Suprapubic skin (tissue), 4 donors: ENCODE data around the gene SULF2. TPM values are rescaled to one million over a fixed set of nuclear protein-coding genes. Genes with fewer than 3 reads are reported as not detected.

Experiments
- DNase-seq, 2 donors: peaks; one replicate each; pipeline ENCODE4 v3.0.0-alpha.2; 2019; ENCODE audit warnings: low spot score in 2 of 2
- H3K27ac ChIP-seq: fragments of 200-600 bp; sonication (generic); one replicate; pipeline ENCODE4 v1.5.1; 2019
- H3K27me3 ChIP-seq: fragments of 200-600 bp; sonication (generic); one replicate; pipeline ENCODE4 v1.5.1; 2019
- H3K36me3 ChIP-seq: fragments of 200-600 bp; sonication (generic); one replicate; pipeline ENCODE4 v1.5.1; 2019
- H3K4me1 ChIP-seq: fragments of 200-600 bp; sonication (generic); one replicate; pipeline ENCODE4 v1.5.1; 2019
- H3K4me3 ChIP-seq: fragments of 200-600 bp; sonication (generic); one replicate; pipeline ENCODE4 v1.5.1; 2019; ENCODE audit warnings: mild to moderate bottlenecking
- H3K9me3 ChIP-seq: fragments of 200-600 bp; sonication (generic); one replicate; pipeline ENCODE4 v1.5.1; 2019
- EP300 ChIP-seq: sonication (generic); formaldehyde crosslinking; IDR thresholded peaks from one replicate; pipeline ENCODE4 v1.6.1; 2017; ENCODE audit warnings: antibody characterized with exemption
- POLR2A ChIP-seq, 2 donors: fragments of 450-650 bp; IDR thresholded peaks; one replicate each; pipeline ENCODE4 v1.6.1; 2017; ENCODE audit warnings: antibody characterized with exemption in 2 of 2, mild to moderate bottlenecking in 2 of 2, moderate library complexity in 2 of 2
- POLR2AphosphoS5 ChIP-seq, 3 donors: sonication (generic); formaldehyde crosslinking; IDR thresholded peaks; one replicate each; pipeline ENCODE4 v1.6.1; 2017; ENCODE audit warnings: antibody characterized with exemption in 3 of 3
- WGBS: methylation state at CpG from one replicate; pipeline ENCODE4 v1.1.5; 2018; 5-methylcytosine and 5-hydroxymethylcytosine counted together
- total RNA-seq, 4 donors: library from RNA; depleted of rRNA; stranded (reverse); fragments of >200 nt; gene quantifications; one replicate each; pipeline ENCODE4 v1.1.0, GENCODE V29; 2016
- TF ChIP-seq, protein P1 (sequence below), 2 donors: fragments of 200-600 bp in 1 of 2; fragments of 450-650 bp in 1 of 2; sonication (generic) in 1 of 2; IDR thresholded peaks; one replicate each; pipeline ENCODE4 v1.5.1; 2016 to 2019; ENCODE audit warnings: antibody characterized with exemption in 2 of 2, mild to moderate bottlenecking in 1 of 2, moderate library complexity in 1 of 2

Gene SULF2
- total RNA-seq, 4 donors from 2014 or later, result 28.4 to 95.4 (median 57.5) TPM

DNA sequence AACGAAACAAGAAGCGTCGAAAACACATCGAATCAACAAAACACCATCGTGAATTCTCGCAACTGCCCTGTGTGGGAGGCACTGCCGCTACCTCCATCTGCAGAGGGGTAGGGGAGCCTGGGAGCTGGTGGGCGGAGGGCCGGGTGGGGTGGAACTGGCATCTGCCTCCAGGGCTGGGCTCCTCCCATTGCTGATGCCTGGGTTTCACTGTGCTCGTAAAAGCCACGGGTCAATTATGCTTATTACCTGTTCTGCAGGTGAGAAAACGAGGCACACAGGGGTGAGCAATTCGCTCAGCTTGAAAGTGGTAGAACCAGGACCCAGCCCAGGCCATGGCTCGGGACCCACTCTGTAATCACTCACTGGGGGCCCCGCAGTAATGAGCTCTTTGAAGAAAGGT is 16.5 kb upstream of the SULF2 start:
- no peaks in the 10 kb centered on the region for H3K36me3 ChIP-seq
- 69% methylated on average over 8 of the region's 15 CpGs for WGBS
- no peak for TF ChIP-seq EP300
- TF ChIP-seq, protein P1, sequence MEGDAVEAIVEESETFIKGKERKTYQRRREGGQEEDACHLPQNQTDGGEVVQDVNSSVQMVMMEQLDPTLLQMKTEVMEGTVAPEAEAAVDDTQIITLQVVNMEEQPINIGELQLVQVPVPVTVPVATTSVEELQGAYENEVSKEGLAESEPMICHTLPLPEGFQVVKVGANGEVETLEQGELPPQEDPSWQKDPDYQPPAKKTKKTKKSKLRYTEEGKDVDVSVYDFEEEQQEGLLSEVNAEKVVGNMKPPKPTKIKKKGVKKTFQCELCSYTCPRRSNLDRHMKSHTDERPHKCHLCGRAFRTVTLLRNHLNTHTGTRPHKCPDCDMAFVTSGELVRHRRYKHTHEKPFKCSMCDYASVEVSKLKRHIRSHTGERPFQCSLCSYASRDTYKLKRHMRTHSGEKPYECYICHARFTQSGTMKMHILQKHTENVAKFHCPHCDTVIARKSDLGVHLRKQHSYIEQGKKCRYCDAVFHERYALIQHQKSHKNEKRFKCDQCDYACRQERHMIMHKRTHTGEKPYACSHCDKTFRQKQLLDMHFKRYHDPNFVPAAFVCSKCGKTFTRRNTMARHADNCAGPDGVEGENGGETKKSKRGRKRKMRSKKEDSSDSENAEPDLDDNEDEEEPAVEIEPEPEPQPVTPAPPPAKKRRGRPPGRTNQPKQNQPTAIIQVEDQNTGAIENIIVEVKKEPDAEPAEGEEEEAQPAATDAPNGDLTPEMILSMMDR (IDR thresholded peaks at IDR 0.05), result no peak
- no peak for TF ChIP-seq POLR2AphosphoS5 (IDR thresholded peaks at IDR 0.05)
- no peak for TF ChIP-seq POLR2A (IDR thresholded peaks at IDR 0.05)
- peak overlapping the region; percentile 18 for H3K4me3 ChIP-seq
- H3K27ac ChIP-seq, result peak overlapping the region; percentile 18
- H3K4me1 ChIP-seq, result peaks cover 40% of the 10 kb centered on the region
- DNase-seq, result no peak
- no peaks in the 10 kb centered on the region for H3K9me3 ChIP-seq
- H3K27me3 ChIP-seq, result peaks cover 3% of the 10 kb centered on the region

DNA sequence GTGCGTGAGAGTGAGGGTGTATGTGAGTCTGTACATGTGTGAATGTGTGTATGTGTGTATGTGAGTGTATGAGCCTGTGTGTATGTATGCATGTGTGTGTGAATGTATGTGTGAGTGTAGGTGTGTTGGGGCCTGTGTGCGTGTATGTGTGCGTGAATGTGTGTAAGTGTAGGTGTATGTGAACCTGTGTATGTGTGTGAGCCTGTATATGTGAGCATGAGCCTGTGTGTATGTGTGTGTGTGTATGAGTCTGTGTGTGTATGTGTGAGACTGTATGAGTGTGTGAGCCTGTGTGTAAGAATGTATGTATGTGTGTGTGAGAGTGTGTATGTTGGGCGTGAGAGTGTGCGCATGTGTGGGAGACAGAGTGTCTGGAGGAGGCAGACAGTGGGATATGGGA is 15.8 kb upstream of the SULF2 start:
- H3K27ac ChIP-seq, result no peak overlapping the region
- DNase-seq, result no peak

DNA sequence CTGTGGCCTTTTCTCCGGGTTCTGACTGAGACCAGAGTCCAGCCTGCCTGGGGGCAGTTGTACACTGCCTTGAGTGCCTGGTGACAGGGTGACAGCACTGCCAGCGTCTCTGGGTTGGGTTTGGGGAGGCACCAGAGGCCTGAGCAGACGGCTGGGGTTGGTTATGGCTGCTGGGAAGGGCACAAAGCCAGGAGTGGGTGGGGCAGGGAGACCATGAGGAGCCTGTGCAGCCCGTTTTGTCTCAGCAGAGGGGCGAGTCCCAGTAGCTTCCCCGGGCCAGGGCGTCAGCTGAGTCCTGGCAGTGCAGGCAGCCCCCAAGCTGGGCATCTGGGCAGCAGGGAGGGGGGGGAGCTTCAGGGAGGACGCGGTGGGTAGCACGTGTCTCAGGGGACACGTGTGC is 15.3 kb upstream of the SULF2 start:
- WGBS, result 41% methylated on average over 7 of the region's 11 CpGs
- H3K27ac ChIP-seq, result no peak overlapping the region
- TF ChIP-seq POLR2A (IDR thresholded peaks at IDR 0.05), result no peak
- TF ChIP-seq, protein P1 (IDR thresholded peaks at IDR 0.05), result no peak
- peaks cover 40% of the 10 kb centered on the region for H3K4me1 ChIP-seq
- H3K4me3 ChIP-seq, result no peak overlapping the region
- no peaks in the 10 kb centered on the region for H3K36me3 ChIP-seq
- no peak for DNase-seq
- H3K9me3 ChIP-seq, result no peaks in the 10 kb centered on the region
- H3K27me3 ChIP-seq, result no peaks in the 10 kb centered on the region

More for the DNA sequence above, 15.8 kb upstream of the SULF2 start:
- Histone ChIP-seq H3K4me1 (peaks cover 40% of the 10 kb centered on the region), H3K36me3 (no peaks in the 10 kb centered on the region), H3K4me3 (no peak overlapping the region), H3K9me3 (no peaks in the 10 kb centered on the region), H3K27me3 (peaks cover 3% of the 10 kb centered on the region)
- WGBS, result 92% methylated on average over 5 of the region's 5 CpGs
- TF ChIP-seq, protein P1 (IDR thresholded peaks at IDR 0.05), result no peak
- TF ChIP-seq POLR2AphosphoS5 (IDR thresholded peaks at IDR 0.05) (no peak), EP300 (no peak)

DNA sequence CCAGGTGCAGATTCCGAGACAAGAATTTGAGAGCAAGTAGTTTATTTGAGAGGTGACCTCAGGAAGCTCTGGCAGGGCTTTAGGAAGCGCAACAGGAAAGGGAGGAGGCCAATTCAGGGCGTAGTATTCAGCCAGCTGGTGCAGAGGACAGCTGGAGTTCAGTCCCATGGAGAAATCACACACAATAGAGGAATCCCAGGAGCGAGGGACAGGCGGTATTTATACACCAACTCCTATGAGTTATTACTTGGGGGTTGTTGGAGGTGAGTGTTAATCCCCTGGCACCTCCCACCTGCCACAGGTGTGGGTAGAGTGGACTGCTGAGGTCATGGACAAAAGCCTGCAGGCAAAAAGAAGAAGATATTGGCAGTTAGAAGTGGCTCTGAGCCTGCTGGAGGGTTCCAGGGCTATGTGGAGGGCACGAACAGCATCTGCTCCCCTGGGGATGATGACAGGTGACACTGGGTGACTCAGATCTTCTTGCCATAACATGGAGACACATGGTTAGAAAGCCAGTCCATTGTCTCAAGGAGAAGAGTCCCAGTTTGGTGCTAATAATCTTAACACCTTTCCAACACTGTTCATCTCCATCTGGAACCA is 13.9 kb upstream of the SULF2 start:
- 39% methylated on average over 6 of the region's 6 CpGs for WGBS
- DNase-seq, result no peak
- Histone ChIP-seq H3K4me1 (peaks cover 50% of the 10 kb centered on the region), H3K4me3 (no peak overlapping the region), H3K27ac (no peak overlapping the region), H3K9me3 (no peaks in the 10 kb centered on the region), H3K27me3 (no peaks in the 10 kb centered on the region), H3K36me3 (no peaks in the 10 kb centered on the region)
- no peak for TF ChIP-seq EP300
- TF ChIP-seq POLR2A (IDR thresholded peaks at IDR 0.05), result no peak

DNA sequence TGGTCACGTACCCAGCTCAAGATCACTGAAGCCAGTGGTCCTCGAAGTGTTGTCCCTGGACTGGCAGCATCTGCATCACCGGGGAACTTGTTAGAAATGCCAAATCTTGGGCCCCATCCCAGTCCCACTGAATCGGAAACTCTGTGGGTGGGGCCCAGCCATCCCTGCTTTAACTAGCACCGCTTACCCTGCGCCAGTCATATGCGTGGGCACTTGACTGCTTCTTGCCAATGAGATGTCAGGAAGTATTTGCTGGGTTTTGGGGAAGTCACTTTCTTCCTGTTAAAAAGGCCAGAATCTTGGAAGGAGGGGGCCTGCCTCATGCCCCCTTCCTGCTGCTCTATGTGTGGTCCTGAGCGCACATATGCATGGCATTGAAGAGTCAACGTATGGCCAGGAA is 11.7 kb upstream of the SULF2 start:
- no peak overlapping the region for H3K27ac ChIP-seq
- no peaks in the 10 kb centered on the region for H3K36me3 ChIP-seq
- no peak overlapping the region for H3K4me3 ChIP-seq
- no peak for TF ChIP-seq EP300
- no peak for TF ChIP-seq POLR2A (IDR thresholded peaks at IDR 0.05)
- TF ChIP-seq POLR2AphosphoS5 (IDR thresholded peaks at IDR 0.05), result no peak
- TF ChIP-seq, protein P1 (IDR thresholded peaks at IDR 0.05), result no peak
- H3K4me1 ChIP-seq, result peaks cover 55% of the 10 kb centered on the region
- WGBS, result 82% methylated on average over 9 of the region's 9 CpGs
- no peaks in the 10 kb centered on the region for H3K9me3 ChIP-seq
- DNase-seq, result no peak
- H3K27me3 ChIP-seq, result no peaks in the 10 kb centered on the region
